Measurements from ENCODE around the gene CDC42.
A peak's percentile ranks its signal among the peaks of the same experiment; 100 is the strongest.

CDC42 gene

GRCh38 chr1:22074803-22075202 lies 22.3 kb downstream of the CDC42 start:
- no peak for DNase-seq (ENCODE audit: low read depth in 2 of 2)

- DNase-seq (ENCODE audit: low read depth in 2 of 2), result no peak
Measured at GRCh38 chr1:22075718-22076117, 23.2 kb downstream of the CDC42 start.

- no peak for DNase-seq (ENCODE audit: low read depth in 2 of 2)
Measured at GRCh38 chr1:22076346-22076745, 23.8 kb downstream of the CDC42 start.

- no peak for DNase-seq (ENCODE audit: low read depth in 2 of 2)
Measured at GRCh38 chr1:22077728-22078127, 25.2 kb downstream of the CDC42 start.

GRCh38 chr1:22078133-22078532 lies 25.6 kb downstream of the CDC42 start:
- DNase-seq (ENCODE audit: low read depth in 2 of 2), result no peak

- DNase-seq (ENCODE audit: low read depth in 2 of 2), result no peak
Measured at GRCh38 chr1:22080191-22080590, 27.7 kb downstream of the CDC42 start.

GRCh38 chr1:22088331-22088730 lies 35.8 kb downstream of the CDC42 start:
- DNase-seq (ENCODE audit: low read depth in 2 of 2), result no peak

GRCh38 chr1:22089134-22089571 lies 36.6 kb downstream of the CDC42 start:
- no peak for DNase-seq (ENCODE audit: low read depth in 2 of 2)

- DNase-seq (ENCODE audit: low read depth in 2 of 2), result no peak
Measured at GRCh38 chr1:22089787-22090186, 37.3 kb downstream of the CDC42 start.

- no peak for DNase-seq (ENCODE audit: low read depth in 2 of 2)
Measured at GRCh38 chr1:22090867-22091266, 38.4 kb downstream of the CDC42 start.

GRCh38 chr1:22092026-22092768 lies 39.7 kb downstream of the CDC42 start:
- DNase-seq (ENCODE audit: low read depth in 2 of 2), result peak; percentile 20 to 26

- DNase-seq (ENCODE audit: low read depth in 2 of 2), result no peak
Measured at GRCh38 chr1:22093513-22093912, 41.0 kb downstream of the CDC42 start.

GRCh38 chr1:22096036-22096435 lies 43.5 kb downstream of the CDC42 start:
- no peak for DNase-seq (ENCODE audit: low read depth in 2 of 2)

GRCh38 chr1:22096463-22096862 lies 44.0 kb downstream of the CDC42 start:
- no peak for DNase-seq (ENCODE audit: low read depth in 2 of 2)

- no peak for DNase-seq (ENCODE audit: low read depth in 2 of 2)
Measured at GRCh38 chr1:22098752-22099151, 46.2 kb downstream of the CDC42 start.

- DNase-seq (ENCODE audit: low read depth in 2 of 2), result no peak
Measured at GRCh38 chr1:22100168-22100567, 47.7 kb downstream of the CDC42 start.

GRCh38 chr1:22101199-22101598 lies 48.7 kb downstream of the CDC42 start:
- no peak for DNase-seq (ENCODE audit: low read depth in 2 of 2)

- no peak for DNase-seq (ENCODE audit: low read depth in 2 of 2)
Measured at GRCh38 chr1:22101995-22102394, 49.5 kb downstream of the CDC42 start.

- no peak for DNase-seq (ENCODE audit: low read depth in 2 of 2)
Measured at GRCh38 chr1:22102746-22103145, 50.2 kb downstream of the CDC42 start.

- DNase-seq (ENCODE audit: low read depth in 2 of 2), result no peak
Measured at GRCh38 chr1:22104094-22104493, 51.6 kb downstream of the CDC42 start.

GRCh38 chr1:22104865-22105437 lies 52.4 kb downstream of the CDC42 start:
- DNase-seq (ENCODE audit: low read depth in 2 of 2), result no peak

- DNase-seq (ENCODE audit: low read depth in 2 of 2), result peak; percentile 25 to 30
Measured at GRCh38 chr1:22105611-22106207, 53.2 kb downstream of the CDC42 start.

GRCh38 chr1:22107126-22107525 lies 54.6 kb downstream of the CDC42 start:
- no peak for DNase-seq (ENCODE audit: low read depth in 2 of 2)
